Osteoblast (primary cell): ENCODE results near the gene ABCD2. TPM values are rescaled to one million over a fixed set of nuclear protein-coding genes. Genes with fewer than 3 reads are reported as not detected.

Source experiments
- DNase-seq: peaks from one replicate; pipeline ENCODE4 v3.0.0; 2011; ENCODE audit warnings: low spot score, mixed read lengths; ENCODE audit not compliant: insufficient read length; ENCODE audit errors: missing footprints
- H2AFZ ChIP-seq: 2 replicates; pipeline ENCODE4 v1.6.0; 2011; ENCODE audit warnings: mild to moderate bottlenecking, low read length
- H3K27ac ChIP-seq: 2 replicates; pipeline ENCODE4 v1.5.1; 2011; ENCODE audit warnings: mild to moderate bottlenecking, low read depth, low read length, moderate library complexity
- H3K27me3 ChIP-seq: 2 replicates; pipeline ENCODE4 v1.6.0; 2012; ENCODE audit warnings: mild to moderate bottlenecking, control low read depth, inconsistent platforms, low read length, moderate library complexity; ENCODE audit not compliant: insufficient read depth
- H3K36me3 ChIP-seq: 2 replicates; pipeline ENCODE4 v1.5.1; 2011; ENCODE audit warnings: mild to moderate bottlenecking, low read length, control low read depth, moderate library complexity; ENCODE audit not compliant: insufficient read depth
- H3K4me1 ChIP-seq: 2 replicates; pipeline ENCODE4 v1.5.1; 2011; ENCODE audit warnings: mild to moderate bottlenecking, low read length, control low read depth, moderate library complexity; ENCODE audit not compliant: insufficient read depth
- H3K4me2 ChIP-seq: 2 replicates; pipeline ENCODE4 v1.6.0; 2011; ENCODE audit warnings: mild to moderate bottlenecking, low read length; ENCODE audit not compliant: insufficient read depth
- H3K4me3 ChIP-seq: fragments of 200-600 bp; sonication (generic); 3 replicates; pipeline ENCODE4 v1.5.1; 2012; ENCODE audit warnings: mild to moderate bottlenecking, low read length, inconsistent platforms; ENCODE audit not compliant: insufficient read depth
- H3K79me2 ChIP-seq: 2 replicates; pipeline ENCODE4 v1.6.0; 2012; ENCODE audit warnings: mild to moderate bottlenecking, low read length, control low read depth, inconsistent platforms; ENCODE audit not compliant: insufficient read depth
- H3K9me3 ChIP-seq: 2 replicates; pipeline ENCODE4 v1.5.1; 2011; ENCODE audit warnings: low read depth, low read length, control low read depth
- H4K20me1 ChIP-seq: 2 replicates; pipeline ENCODE4 v1.6.0; 2012; ENCODE audit warnings: mild to moderate bottlenecking, low read length, control low read depth; ENCODE audit not compliant: insufficient read depth
- CTCF ChIP-seq: IDR thresholded peaks from 2 replicates; pipeline ENCODE4 v1.5.1; 2011; ENCODE audit warnings: mild to moderate bottlenecking, low read depth, low read length, moderate library complexity; ENCODE audit errors: extremely low read depth
- total RNA-seq: library from RNA; depleted of rRNA; stranded (reverse); fragments of >200 nt; gene quantifications from 2 replicates; pipeline ENCODE4 v1.2.3, GENCODE V29; 2012

The ABCD2 gene
- total RNA-seq, 1 donor = under 0.01 TPM

GRCh38 chr12:39595928-39596327, 23.7 kb downstream of the ABCD2 start:
- H3K36me3 ChIP-seq = no peaks in the 10 kb centered on the region
- H3K4me2 ChIP-seq = no peak overlapping the region
- no peaks in the 10 kb centered on the region for H3K79me2 ChIP-seq
- no peak for DNase-seq
- H3K9me3 ChIP-seq = no peaks in the 10 kb centered on the region
- H3K4me3 ChIP-seq = no peak overlapping the region
- no peak overlapping the region for H2AFZ ChIP-seq
- no peaks in the 10 kb centered on the region for H3K27me3 ChIP-seq
- no peaks in the 10 kb centered on the region for H3K4me1 ChIP-seq
- TF ChIP-seq CTCF = no peak
- H3K27ac ChIP-seq = no peak overlapping the region
- no peaks in the 10 kb centered on the region for H4K20me1 ChIP-seq

GRCh38 chr12:39592295-39592694, 27.3 kb downstream of the ABCD2 start:
- Histone ChIP-seq H3K79me2 (no peaks in the 10 kb centered on the region), H3K9me3 (no peaks in the 10 kb centered on the region), H3K27me3 (no peaks in the 10 kb centered on the region), H2AFZ (no peak overlapping the region), H3K4me1 (no peaks in the 10 kb centered on the region), H3K4me2 (no peak overlapping the region), H4K20me1 (no peaks in the 10 kb centered on the region), H3K4me3 (no peak overlapping the region), H3K36me3 (no peaks in the 10 kb centered on the region), H3K27ac (no peak overlapping the region)
- DNase-seq = no peak
- TF ChIP-seq CTCF = no peak

- no peaks in the 10 kb centered on the region for H3K79me2 ChIP-seq
- no peak overlapping the region for H3K27ac ChIP-seq
- DNase-seq = no peak
- H3K4me1 ChIP-seq = no peaks in the 10 kb centered on the region
- TF ChIP-seq CTCF = no peak
- no peaks in the 10 kb centered on the region for H3K27me3 ChIP-seq
- H3K9me3 ChIP-seq = no peaks in the 10 kb centered on the region
- H2AFZ ChIP-seq = no peak overlapping the region
- no peaks in the 10 kb centered on the region for H3K36me3 ChIP-seq
- H3K4me2 ChIP-seq = no peak overlapping the region
- H4K20me1 ChIP-seq = no peaks in the 10 kb centered on the region
- no peak overlapping the region for H3K4me3 ChIP-seq
Measured at GRCh38 chr12:39588348-39588747, 31.3 kb downstream of the ABCD2 start.

- TF ChIP-seq CTCF = no peak
- no peaks in the 10 kb centered on the region for H3K36me3 ChIP-seq
- H3K4me3 ChIP-seq = no peak overlapping the region
- no peaks in the 10 kb centered on the region for H3K27me3 ChIP-seq
- no peak for DNase-seq
- no peak overlapping the region for H2AFZ ChIP-seq
- no peaks in the 10 kb centered on the region for H3K79me2 ChIP-seq
- H3K27ac ChIP-seq = no peak overlapping the region
- H3K4me2 ChIP-seq = no peak overlapping the region
- no peaks in the 10 kb centered on the region for H3K4me1 ChIP-seq
- no peaks in the 10 kb centered on the region for H3K9me3 ChIP-seq
- H4K20me1 ChIP-seq = no peaks in the 10 kb centered on the region
Measured at GRCh38 chr12:39587225-39587624, 32.4 kb downstream of the ABCD2 start.
